Amygdala (tissue), 56 donors: ENCODE data around the gene DAPL1.

Source experiments
- DNase-seq, 56 donors: peaks; one replicate each; lab custom pipeline; 2025; lab: John Stamatoyannopoulos, UW

Gene DAPL1

GRCh38 chr2:158776231-158776630 is 18.9 kb upstream of the DAPL1 start:
- DNase-seq: no peak

GRCh38 chr2:158777077-158777476 is 18.0 kb upstream of the DAPL1 start:
- no peak for DNase-seq

- no peak for DNase-seq
These were observed 16.9 kb upstream of the DAPL1 start for GRCh38 chr2:158778243-158778642.

GRCh38 chr2:158779621-158780020 is 15.5 kb upstream of the DAPL1 start:
- DNase-seq: no peak

GRCh38 chr2:158781353-158781961 is 13.7 kb upstream of the DAPL1 start:
- no peak for DNase-seq

GRCh38 chr2:158782136-158782535 is 13.0 kb upstream of the DAPL1 start:
- no peak for DNase-seq

GRCh38 chr2:158782616-158783015 is 12.5 kb upstream of the DAPL1 start:
- DNase-seq: no peak

- DNase-seq: no peak
These were observed 11.2 kb upstream of the DAPL1 start for GRCh38 chr2:158783923-158784322.

GRCh38 chr2:158786897-158787296 is 8.2 kb upstream of the DAPL1 start:
- DNase-seq: no peak

GRCh38 chr2:158788951-158789350 is 6.2 kb upstream of the DAPL1 start:
- DNase-seq: no peak

- no peak for DNase-seq
These were observed 1.5 kb downstream of the DAPL1 start for GRCh38 chr2:158796652-158797051.

GRCh38 chr2:158797963-158798700 is 3.0 kb downstream of the DAPL1 start:
- no peak for DNase-seq

GRCh38 chr2:158799181-158799580 is 4.1 kb downstream of the DAPL1 start:
- no peak for DNase-seq

- DNase-seq: no peak
These were observed 8.4 kb downstream of the DAPL1 start for GRCh38 chr2:158803506-158803905.

GRCh38 chr2:158805255-158805654 is 10.1 kb downstream of the DAPL1 start:
- DNase-seq: no peak

- DNase-seq: no peak
These were observed 10.8 kb downstream of the DAPL1 start for GRCh38 chr2:158805936-158806335.

GRCh38 chr2:158806941-158807340 is 11.8 kb downstream of the DAPL1 start:
- DNase-seq: no peak

- DNase-seq: no peak
These were observed 13.3 kb downstream of the DAPL1 start for GRCh38 chr2:158808426-158808825.

- DNase-seq: no peak
These were observed 14.7 kb downstream of the DAPL1 start for GRCh38 chr2:158809816-158810215.

GRCh38 chr2:158810731-158811460 is 15.8 kb downstream of the DAPL1 start:
- DNase-seq: no peak

GRCh38 chr2:158815166-158815565 is 20.0 kb downstream of the DAPL1 start:
- no peak for DNase-seq

GRCh38 chr2:158815658-158816057 is 20.5 kb downstream of the DAPL1 start:
- no peak for DNase-seq
